Activated CD8-positive, alpha-beta T cell treated with anti-CD3 and anti-CD28 coated beads, Interleukin-2, amount 10 ng/mL, durations not matched to agents 7 days and 5 days (primary cell): Measurements from ENCODE around the gene SIMC1. TPM values are rescaled to one million over a fixed set of nuclear protein-coding genes. Genes with fewer than 3 reads are reported as not detected.
"Not testable (repeated sequence)": the region's sequence is repeated elsewhere in the genome, so short reads cannot be mapped to it uniquely, and the experiment has no call there.

Experiments used
- ATAC-seq: fragments of 150-1000 bp; cut with Tn5 transposase; one replicate; pipeline ENCODE4 v1.10.0; 2021; ENCODE audit warnings: moderate library complexity
- CTCF ChIA-PET: fragments of 350-600 bp; sonication (Branson Sonifier 250); formaldehyde crosslinking; loops from one replicate; lab custom pipeline; 2021; ENCODE audit warnings: antibody characterized with exemption; lab: Charles Lee
- POLR2A ChIA-PET: fragments of 350-600 bp; sonication (Branson Sonifier 250); formaldehyde crosslinking; loops from one replicate; lab custom pipeline; 2021; ENCODE audit warnings: antibody characterized with exemption; lab: Charles Lee
- DNase-seq: peaks from one replicate; pipeline ENCODE4 v3.0.0-alpha.2; 2020
- H3K27ac Mint-ChIP-seq: one replicate; pipeline ENCODE4 v1.8.0; 2021; ENCODE audit warnings: mild to moderate bottlenecking, mixed read lengths
- H3K27me3 Mint-ChIP-seq: one replicate; pipeline ENCODE4 v1.8.0; 2021; ENCODE audit warnings: low read depth, mixed read lengths
- H3K36me3 Mint-ChIP-seq: one replicate; pipeline ENCODE4 v1.8.0; 2021; ENCODE audit warnings: low read depth, mixed read lengths
- H3K4me1 Mint-ChIP-seq: one replicate; pipeline ENCODE4 v1.8.0; 2021; ENCODE audit warnings: low read depth, mixed read lengths
- H3K4me3 Mint-ChIP-seq: one replicate; pipeline ENCODE4 v1.8.0; 2021; ENCODE audit warnings: mild to moderate bottlenecking, mixed read lengths
- H3K9me3 Mint-ChIP-seq: one replicate; pipeline ENCODE4 v1.8.0; 2022; ENCODE audit warnings: mixed read lengths; ENCODE audit not compliant: insufficient read depth
- total RNA-seq, 2 experiments: library from RNA; stranded (reverse); gene quantifications; one replicate each; pipeline ENCODE4 v1.2.3, GENCODE V29; 2021

Gene SIMC1
- total RNA-seq, 2 experiments from 2014 or later, result 25.7 to 26.3 TPM

DNA sequence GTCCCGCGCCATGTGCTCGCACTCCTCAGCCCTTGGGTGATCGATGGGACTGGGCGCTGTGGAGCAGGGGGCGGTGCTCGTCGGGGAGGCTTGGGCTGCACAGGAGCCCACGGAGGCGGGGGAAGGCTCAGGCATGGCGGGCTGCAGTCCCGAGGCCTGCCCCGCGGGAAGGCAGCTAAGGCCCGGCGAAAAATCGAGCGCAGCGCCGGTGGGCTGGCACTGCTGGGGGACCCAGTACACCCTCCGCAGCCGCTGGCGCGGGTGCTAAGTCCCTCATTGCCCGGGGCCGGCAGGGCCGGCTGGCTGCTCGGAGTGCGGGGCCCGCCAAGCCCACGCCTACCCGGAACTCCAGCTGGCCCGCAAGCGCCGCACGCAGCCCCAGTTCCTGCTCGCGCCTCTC is 16.2 kb upstream of the SIMC1 start:
- POLR2A ChIA-PET, H3K27me3 Mint-ChIP-seq, H3K9me3 Mint-ChIP-seq, ATAC-seq, DNase-seq, H3K4me3 Mint-ChIP-seq, CTCF ChIA-PET, H3K4me1 Mint-ChIP-seq, H3K27ac Mint-ChIP-seq, H3K36me3 Mint-ChIP-seq: not testable (repeated sequence)

DNA sequence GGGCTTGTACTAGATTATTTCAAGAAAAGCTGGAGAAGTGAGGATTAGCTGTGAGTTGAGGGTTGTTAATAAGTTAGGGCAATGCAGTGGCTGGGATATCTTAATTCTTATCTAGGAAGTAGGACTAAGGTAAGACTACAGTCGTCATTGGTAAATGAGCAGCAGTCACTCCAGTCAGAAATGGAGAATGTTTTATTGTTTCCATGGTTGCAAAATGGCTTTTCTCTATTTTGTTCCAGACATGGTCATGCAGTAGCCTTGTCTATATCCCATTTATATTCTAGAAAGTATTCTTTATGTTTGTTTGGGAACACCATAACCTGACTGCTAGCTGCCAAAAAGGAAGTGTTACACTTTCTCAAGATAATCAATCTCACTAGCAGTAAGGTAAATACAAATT is 9.9 kb upstream of the SIMC1 start:
- CTCF ChIA-PET, H3K27ac Mint-ChIP-seq, ATAC-seq, DNase-seq, H3K4me1 Mint-ChIP-seq, H3K4me3 Mint-ChIP-seq, H3K27me3 Mint-ChIP-seq, POLR2A ChIA-PET, H3K9me3 Mint-ChIP-seq, H3K36me3 Mint-ChIP-seq: not testable (repeated sequence)

DNA sequence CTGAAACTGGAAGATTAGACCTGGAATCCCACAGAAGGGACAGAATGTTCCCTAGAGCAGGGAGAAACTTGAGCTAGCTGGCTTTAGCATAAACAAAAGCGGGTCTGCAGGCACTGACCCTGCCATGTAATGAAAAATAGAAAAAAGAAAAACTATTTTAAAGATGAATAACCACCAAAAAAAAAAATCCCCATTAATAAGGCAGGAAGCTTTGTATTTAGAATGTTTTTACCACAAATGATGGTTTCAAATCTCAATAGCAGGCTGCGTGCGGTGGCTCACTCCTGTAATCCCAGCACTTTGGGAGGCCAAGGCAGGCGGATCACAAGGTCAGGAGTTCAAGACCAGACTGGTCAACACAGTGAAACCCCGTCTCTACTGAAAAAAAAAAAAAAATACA is 5.0 kb upstream of the SIMC1 start:
- H3K27me3 Mint-ChIP-seq, DNase-seq, ATAC-seq, CTCF ChIA-PET, H3K4me1 Mint-ChIP-seq, H3K4me3 Mint-ChIP-seq, H3K36me3 Mint-ChIP-seq, POLR2A ChIA-PET, H3K9me3 Mint-ChIP-seq, H3K27ac Mint-ChIP-seq: not testable (repeated sequence)

DNA sequence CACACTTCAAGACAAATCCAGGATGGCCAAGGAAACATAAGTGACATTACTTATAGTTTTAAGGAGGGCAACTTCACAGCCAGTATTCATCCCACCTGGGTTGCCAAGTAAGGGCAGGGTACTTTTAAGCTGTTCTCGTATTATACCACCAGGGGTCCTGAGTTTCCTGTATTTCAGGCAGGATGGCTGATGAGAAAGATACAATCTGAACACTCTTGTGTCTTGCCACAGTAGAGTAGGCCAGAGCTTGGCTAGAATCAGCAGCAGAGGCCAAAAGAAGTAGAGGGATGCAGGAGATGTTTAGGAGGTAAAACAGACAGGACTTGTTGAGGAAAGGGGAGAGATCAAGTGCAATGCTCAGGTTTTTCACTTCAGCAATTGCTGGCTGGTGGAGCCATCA is 3.1 kb upstream of the SIMC1 start:
- peak overlapping the region; percentile 27 for H3K27ac Mint-ChIP-seq
- H3K4me1 Mint-ChIP-seq, H3K36me3 Mint-ChIP-seq, POLR2A ChIA-PET, H3K4me3 Mint-ChIP-seq, H3K9me3 Mint-ChIP-seq, H3K27me3 Mint-ChIP-seq: not testable (repeated sequence)
- DNase-seq, result peak; percentile 57
- peak; percentile 59 for ATAC-seq
- CTCF ChIA-PET, result interaction anchor here (0.9 kb wide), 1 partner anchor 362 kb away, joined by 3 read pairs; no protein-coding TSS in a partner anchor

DNA sequence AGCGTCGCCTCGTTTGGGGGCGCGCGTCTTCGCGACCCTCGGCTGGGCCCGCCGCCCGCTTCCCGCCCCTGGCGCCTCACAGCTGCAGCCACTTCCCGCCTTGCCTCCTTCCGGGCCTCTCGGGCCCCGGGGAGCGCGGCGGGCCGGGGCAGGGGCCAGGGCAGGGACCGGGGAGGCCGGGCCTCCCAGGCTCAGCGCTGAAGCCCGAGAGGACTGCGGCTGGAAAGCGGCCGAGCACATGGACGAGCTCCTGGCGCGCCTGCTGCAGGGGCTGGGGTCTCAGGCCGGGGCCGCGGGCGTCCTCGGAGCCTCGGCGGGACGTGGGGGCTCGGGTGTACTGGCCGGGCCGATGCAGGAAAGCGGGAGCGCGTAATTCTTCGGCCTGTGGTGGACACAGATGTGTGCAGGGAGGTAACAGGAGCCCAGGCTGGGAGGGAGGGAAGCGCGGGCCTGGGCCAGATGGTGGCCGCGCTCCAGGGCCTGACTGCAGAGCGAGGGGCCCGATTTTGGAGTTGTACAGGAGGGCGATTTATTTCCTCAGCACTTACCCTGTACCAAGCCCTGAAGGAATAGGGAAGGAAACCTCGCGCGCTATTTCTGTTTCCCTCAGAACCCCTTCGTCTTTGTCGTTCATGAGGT is 540 bp downstream of the SIMC1 start:
- CTCF ChIA-PET, result not testable (repeated sequence)

DNA sequence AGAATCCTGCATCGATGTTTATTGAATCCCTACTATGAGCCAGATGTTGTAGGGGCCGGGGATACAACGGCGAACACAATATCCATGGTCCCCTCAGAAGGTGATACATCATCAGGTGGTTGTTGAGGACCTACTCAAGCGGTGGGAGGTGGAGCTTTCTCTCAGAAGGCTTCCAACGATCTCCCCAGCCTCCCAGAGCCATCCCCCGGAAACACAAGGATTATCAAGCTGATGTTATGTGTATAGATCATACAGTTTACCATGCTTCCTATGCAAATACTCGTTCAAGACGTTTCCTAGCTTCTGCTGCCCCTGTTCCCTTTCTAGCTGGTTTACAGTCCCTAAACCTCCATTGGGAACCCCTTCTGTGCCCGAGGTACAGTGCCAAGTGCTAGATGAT is 1.1 kb downstream of the SIMC1 start:
- H3K9me3 Mint-ChIP-seq, POLR2A ChIA-PET, H3K4me1 Mint-ChIP-seq, DNase-seq, H3K4me3 Mint-ChIP-seq, H3K27ac Mint-ChIP-seq, CTCF ChIA-PET, H3K27me3 Mint-ChIP-seq, ATAC-seq, H3K36me3 Mint-ChIP-seq: not testable (repeated sequence)

More for the DNA sequence above, 540 bp downstream of the SIMC1 start:
- H3K27me3 Mint-ChIP-seq, H3K36me3 Mint-ChIP-seq, POLR2A ChIA-PET, H3K4me3 Mint-ChIP-seq, H3K4me1 Mint-ChIP-seq, DNase-seq, H3K9me3 Mint-ChIP-seq, H3K27ac Mint-ChIP-seq: not testable (repeated sequence)
- ATAC-seq, result peak; percentile 68

DNA sequence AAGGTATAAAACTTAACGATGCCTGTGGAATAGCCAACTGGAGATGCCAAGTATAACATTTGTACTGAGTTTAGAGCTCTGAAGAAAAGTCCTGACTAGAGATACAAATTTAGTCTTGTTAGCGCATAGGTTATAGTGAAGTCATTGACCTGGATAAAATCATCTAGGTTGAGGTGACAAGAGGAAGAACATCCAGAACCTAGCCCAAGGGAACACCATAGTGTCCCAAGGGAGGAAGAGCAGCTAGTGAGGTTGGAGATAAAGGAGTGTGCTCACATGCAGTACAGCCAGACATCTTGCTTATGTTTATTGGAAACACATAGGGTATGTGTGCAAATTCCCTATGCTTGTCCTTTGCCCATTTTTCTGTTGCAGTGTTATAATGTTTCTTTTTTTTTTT is 6.1 kb downstream of the SIMC1 start:
- H3K27ac Mint-ChIP-seq, ATAC-seq, H3K27me3 Mint-ChIP-seq, POLR2A ChIA-PET, H3K4me1 Mint-ChIP-seq, DNase-seq, H3K36me3 Mint-ChIP-seq, H3K9me3 Mint-ChIP-seq, H3K4me3 Mint-ChIP-seq, CTCF ChIA-PET: not testable (repeated sequence)

DNA sequence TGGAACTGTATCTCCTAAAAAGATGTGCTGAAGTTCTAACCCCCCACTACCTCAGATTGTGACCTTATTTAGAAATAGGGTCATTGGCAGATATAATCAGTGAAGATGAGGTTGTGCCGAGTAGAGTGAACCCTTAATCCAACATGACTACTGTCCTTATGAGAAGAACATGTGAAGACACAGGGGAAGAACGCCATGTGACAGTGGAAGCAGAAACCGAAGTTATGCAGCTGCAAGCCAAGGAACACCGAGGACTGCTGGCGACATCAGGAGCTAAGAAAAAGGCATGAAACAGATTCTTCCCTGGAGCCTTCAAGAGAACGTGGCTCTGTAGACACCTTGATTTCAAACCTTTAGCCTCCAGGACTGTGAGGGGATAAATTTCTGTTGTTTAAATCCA is 6.8 kb downstream of the SIMC1 start:
- H3K36me3 Mint-ChIP-seq, H3K4me3 Mint-ChIP-seq, POLR2A ChIA-PET, CTCF ChIA-PET, H3K9me3 Mint-ChIP-seq, ATAC-seq, H3K27me3 Mint-ChIP-seq, H3K27ac Mint-ChIP-seq, DNase-seq, H3K4me1 Mint-ChIP-seq: not testable (repeated sequence)

DNA sequence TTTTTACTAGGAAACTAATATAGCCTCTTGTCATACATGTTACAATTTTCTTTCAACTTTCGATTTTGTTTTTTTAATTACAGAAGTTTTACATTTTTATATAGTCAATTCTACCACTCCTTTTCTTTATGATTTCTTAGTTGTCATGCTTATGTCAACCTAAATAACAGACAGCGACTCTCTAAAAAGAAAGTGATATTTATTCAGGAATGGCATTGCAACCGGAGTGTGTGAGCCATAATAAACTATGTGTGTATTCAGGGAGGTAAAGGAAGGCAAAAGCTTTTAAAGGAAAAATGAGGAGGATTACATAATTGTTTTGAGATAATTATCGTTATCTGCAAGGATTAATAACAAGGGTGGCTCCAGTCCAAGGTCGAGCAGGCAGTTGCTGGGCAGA is 7.3 kb downstream of the SIMC1 start:
- H3K9me3 Mint-ChIP-seq, POLR2A ChIA-PET, ATAC-seq, DNase-seq, H3K4me1 Mint-ChIP-seq, H3K27ac Mint-ChIP-seq, H3K36me3 Mint-ChIP-seq, CTCF ChIA-PET, H3K27me3 Mint-ChIP-seq, H3K4me3 Mint-ChIP-seq: not testable (repeated sequence)

DNA sequence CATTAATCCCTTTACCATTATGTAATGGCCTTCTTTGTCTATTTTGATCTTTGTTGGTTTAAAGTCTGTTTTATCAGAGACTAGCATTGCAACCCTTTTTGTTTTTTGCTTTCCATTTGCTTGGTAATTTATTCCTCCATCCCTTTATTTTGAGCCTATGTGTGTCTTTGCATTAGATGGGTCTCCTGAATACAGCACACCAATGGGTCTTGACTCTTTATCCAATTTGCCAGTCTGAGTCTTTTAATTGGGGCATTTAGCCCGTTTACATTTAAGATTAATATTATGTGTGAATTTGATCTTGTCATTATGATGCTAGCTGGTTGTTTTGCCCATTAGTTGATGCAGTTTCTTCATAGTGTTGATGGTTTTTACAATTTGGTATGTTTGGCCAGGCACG is 12.5 kb downstream of the SIMC1 start:
- H3K36me3 Mint-ChIP-seq, CTCF ChIA-PET, POLR2A ChIA-PET, DNase-seq, H3K27me3 Mint-ChIP-seq, H3K4me3 Mint-ChIP-seq, H3K4me1 Mint-ChIP-seq, H3K27ac Mint-ChIP-seq, H3K9me3 Mint-ChIP-seq, ATAC-seq: not testable (repeated sequence)

DNA sequence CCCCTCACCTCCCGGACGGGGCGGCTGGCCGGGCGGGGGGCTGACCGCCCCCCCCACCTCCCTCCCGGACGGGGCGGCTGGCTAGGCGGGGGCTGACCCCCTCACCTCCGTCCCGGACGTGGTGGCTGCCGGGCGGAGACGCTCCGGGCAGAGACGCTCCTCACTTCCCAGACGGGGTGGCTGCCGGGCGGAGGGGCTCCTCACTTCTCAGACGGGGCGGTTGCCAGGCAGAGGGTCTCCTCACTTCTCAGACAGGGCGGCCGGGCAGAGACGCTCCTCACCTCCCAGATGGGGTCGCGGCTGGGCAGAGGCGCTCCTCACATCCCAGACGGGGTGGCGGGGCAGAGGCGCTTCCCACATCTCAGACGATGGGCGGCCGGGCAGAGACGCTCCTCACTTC is 13.9 kb downstream of the SIMC1 start:
- DNase-seq, H3K9me3 Mint-ChIP-seq, ATAC-seq, H3K4me3 Mint-ChIP-seq, H3K36me3 Mint-ChIP-seq, H3K27me3 Mint-ChIP-seq, H3K27ac Mint-ChIP-seq, CTCF ChIA-PET, H3K4me1 Mint-ChIP-seq, POLR2A ChIA-PET: not testable (repeated sequence)

DNA sequence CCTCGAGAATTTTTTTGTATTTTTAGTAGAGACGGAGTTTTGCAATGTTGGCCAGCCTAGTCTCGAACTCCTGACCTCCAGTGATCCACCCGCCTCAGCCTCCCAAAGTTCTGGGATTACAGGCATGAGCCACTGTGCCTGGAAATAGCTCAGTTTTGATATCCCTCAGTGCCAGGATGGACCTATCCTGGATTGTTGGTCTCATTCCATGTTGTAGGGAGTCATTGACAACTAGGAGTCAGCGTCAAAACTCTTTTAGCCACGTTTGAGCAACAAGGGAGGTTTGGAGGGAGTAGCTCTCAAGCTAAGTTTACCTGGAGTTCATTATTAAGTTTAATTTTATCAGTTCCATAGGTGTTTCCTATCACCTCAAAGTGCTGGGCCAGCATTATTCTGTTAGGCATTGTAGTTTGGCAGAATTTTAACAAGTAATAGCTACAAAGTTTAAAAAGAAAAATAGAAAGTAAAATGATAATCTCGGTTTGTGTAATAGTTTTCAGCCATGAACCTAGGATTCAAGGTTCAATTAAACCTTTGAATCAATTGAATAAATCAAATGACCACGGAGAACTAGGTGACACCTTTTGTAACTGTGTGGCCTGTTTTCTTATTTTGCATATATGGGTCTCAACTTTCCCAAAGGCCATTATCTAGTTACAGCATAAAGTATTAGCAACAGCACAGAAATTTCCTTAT is 15.3 kb downstream of the SIMC1 start:
- ATAC-seq, H3K27me3 Mint-ChIP-seq, H3K27ac Mint-ChIP-seq, H3K4me3 Mint-ChIP-seq, POLR2A ChIA-PET, H3K4me1 Mint-ChIP-seq, H3K36me3 Mint-ChIP-seq, DNase-seq, H3K9me3 Mint-ChIP-seq, CTCF ChIA-PET: not testable (repeated sequence)

DNA sequence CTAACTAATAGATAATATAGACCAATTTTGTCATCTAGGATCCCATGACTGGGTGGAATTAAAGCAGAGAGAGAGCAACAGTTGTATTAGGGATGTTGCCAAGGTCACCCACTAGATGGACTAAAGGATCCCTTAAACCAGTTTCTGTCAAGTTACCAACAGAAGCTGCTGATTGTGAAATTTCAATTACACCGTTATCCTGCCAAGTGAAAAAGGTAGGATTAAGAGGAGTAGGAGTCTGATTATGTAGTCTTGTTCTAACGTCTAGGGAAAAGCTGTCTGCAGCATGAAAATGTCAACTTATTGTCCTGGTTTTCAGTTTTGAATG is 15.8 kb downstream of the SIMC1 start:
- H3K4me1 Mint-ChIP-seq, H3K36me3 Mint-ChIP-seq, DNase-seq, CTCF ChIA-PET, ATAC-seq, H3K4me3 Mint-ChIP-seq, POLR2A ChIA-PET, H3K27me3 Mint-ChIP-seq, H3K9me3 Mint-ChIP-seq, H3K27ac Mint-ChIP-seq: not testable (repeated sequence)
